Progenitor cell of endocrine pancreas (in vitro differentiated cells): Measurements from ENCODE around the gene NAPSA. TPM values are rescaled to one million over a fixed set of nuclear protein-coding genes. Genes with fewer than 3 reads are reported as not detected.

Experiments
- DNase-seq: peaks from one replicate; pipeline ENCODE4 v3.0.0; 2021; ENCODE audit warnings: low spot score; ENCODE audit not compliant: unreplicated experiment
- H3K27ac Mint-ChIP-seq: 2 replicates; pipeline ENCODE4 v1.8.0; 2021; ENCODE audit warnings: mild to moderate bottlenecking, moderate library complexity, mixed read lengths
- H3K27me3 Mint-ChIP-seq: 2 replicates; pipeline ENCODE4 v1.8.0; 2021; ENCODE audit warnings: mixed read lengths
- H3K36me3 Mint-ChIP-seq: 2 replicates; pipeline ENCODE4 v1.8.0; 2022; ENCODE audit warnings: mixed read lengths; ENCODE audit not compliant: insufficient read depth
- H3K4me1 Mint-ChIP-seq: 2 replicates; pipeline ENCODE4 v1.8.0; 2021; ENCODE audit warnings: low read depth, mixed read lengths
- H3K4me3 Mint-ChIP-seq: 2 replicates; pipeline ENCODE4 v1.8.0; 2021; ENCODE audit warnings: low read depth, mild to moderate bottlenecking, moderate library complexity, mixed read lengths
- H3K9me3 Mint-ChIP-seq: 2 replicates; pipeline ENCODE4 v1.8.0; 2021; ENCODE audit warnings: low read depth, mixed read lengths
- CTCF ChIP-seq: fragments of 200-600 bp; sonication (generic); IDR thresholded peaks from one replicate; pipeline ENCODE4 v1.5.0; 2021; ENCODE audit warnings: antibody characterized with exemption, mild to moderate bottlenecking; ENCODE audit not compliant: unreplicated experiment
- total RNA-seq: library from RNA; stranded (reverse); gene quantifications from 2 replicates; pipeline ENCODE4 v1.2.1, GENCODE V29; 2021

NAPSA gene
- total RNA-seq, 1 donor from 2014 or later, result 2.7 TPM

- no peaks in the 10 kb centered on the region for H3K9me3 Mint-ChIP-seq
- H3K4me1 Mint-ChIP-seq, result peaks cover 13% of the 10 kb centered on the region
- no peak for DNase-seq
- peaks cover 40% of the 10 kb centered on the region for H3K27me3 Mint-ChIP-seq
- no peak overlapping the region for H3K4me3 Mint-ChIP-seq
- peaks cover 1% of the 10 kb centered on the region for H3K36me3 Mint-ChIP-seq
- TF ChIP-seq CTCF, result no peak
- no peak overlapping the region for H3K27ac Mint-ChIP-seq
Observed at GRCh38 chr19:50318438-50318837, 47.0 kb downstream of the NAPSA start.

- H3K9me3 Mint-ChIP-seq, result no peaks in the 10 kb centered on the region
- DNase-seq, result no peak
Observed at GRCh38 chr19:50317115-50317514, 48.3 kb downstream of the NAPSA start.

DNA sequence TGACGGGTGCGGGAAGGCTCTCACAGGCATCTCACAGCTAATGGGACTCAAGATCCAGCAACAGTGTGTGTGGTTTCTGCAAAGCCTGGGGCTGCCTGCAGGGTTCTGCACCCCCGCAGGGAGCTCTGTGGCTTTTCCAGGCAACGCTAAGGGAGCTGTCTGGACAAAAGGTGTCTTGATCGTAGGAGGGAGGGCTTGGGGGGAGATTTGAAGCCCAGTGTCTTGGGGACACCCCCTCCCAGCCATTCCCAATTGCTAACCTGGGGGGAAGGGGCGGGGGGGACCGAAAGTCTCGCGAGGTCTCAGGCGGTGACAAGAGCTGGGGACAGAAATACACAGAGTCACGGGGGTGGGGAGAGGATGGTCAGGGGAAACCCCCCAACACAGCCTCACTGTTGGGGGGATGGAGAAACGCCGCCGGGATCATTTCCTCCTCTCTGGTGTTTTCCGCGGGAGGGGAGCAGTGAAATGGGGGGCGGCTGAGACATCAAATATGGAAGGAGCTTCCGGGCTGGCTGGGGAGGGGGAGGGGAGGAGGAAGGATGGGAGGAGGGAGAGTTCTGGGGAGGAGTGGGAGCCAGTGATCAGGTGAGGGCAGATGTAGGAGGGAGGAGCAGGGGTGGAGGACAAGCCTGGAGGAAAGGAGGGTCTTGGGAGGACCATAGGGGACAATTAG lies 49.5 kb downstream of the NAPSA start:
- peaks cover 17% of the 10 kb centered on the region for H3K4me1 Mint-ChIP-seq
- no peaks in the 10 kb centered on the region for H3K9me3 Mint-ChIP-seq
- DNase-seq, result no peak
- peak overlapping the region; percentile 64 for H3K4me3 Mint-ChIP-seq
- H3K27me3 Mint-ChIP-seq, result peaks cover 46% of the 10 kb centered on the region
- no peak for TF ChIP-seq CTCF
- peak overlapping the region; percentile 29 for H3K27ac Mint-ChIP-seq
- H3K36me3 Mint-ChIP-seq, result peaks cover 1% of the 10 kb centered on the region

More at GRCh38 chr19:50317115-50317514, 48.3 kb downstream of the NAPSA start:
- Mint-ChIP-seq H3K4me3 (no peak overlapping the region), H3K4me1 (peaks cover 17% of the 10 kb centered on the region), H3K36me3 (peaks cover 1% of the 10 kb centered on the region), H3K27me3 (peaks cover 47% of the 10 kb centered on the region), H3K27ac (no peak overlapping the region)
- TF ChIP-seq CTCF, result no peak

- no peak for DNase-seq
- Mint-ChIP-seq H3K36me3 (peaks cover 4% of the 10 kb centered on the region), H3K27ac (no peak overlapping the region), H3K4me3 (peak overlapping the region; percentile 62), H3K4me1 (peaks cover 17% of the 10 kb centered on the region), H3K9me3 (no peaks in the 10 kb centered on the region), H3K27me3 (peaks cover 46% of the 10 kb centered on the region)
- TF ChIP-seq CTCF, result no peak
Observed at GRCh38 chr19:50314724-50315708, 50.4 kb downstream of the NAPSA start.

DNA sequence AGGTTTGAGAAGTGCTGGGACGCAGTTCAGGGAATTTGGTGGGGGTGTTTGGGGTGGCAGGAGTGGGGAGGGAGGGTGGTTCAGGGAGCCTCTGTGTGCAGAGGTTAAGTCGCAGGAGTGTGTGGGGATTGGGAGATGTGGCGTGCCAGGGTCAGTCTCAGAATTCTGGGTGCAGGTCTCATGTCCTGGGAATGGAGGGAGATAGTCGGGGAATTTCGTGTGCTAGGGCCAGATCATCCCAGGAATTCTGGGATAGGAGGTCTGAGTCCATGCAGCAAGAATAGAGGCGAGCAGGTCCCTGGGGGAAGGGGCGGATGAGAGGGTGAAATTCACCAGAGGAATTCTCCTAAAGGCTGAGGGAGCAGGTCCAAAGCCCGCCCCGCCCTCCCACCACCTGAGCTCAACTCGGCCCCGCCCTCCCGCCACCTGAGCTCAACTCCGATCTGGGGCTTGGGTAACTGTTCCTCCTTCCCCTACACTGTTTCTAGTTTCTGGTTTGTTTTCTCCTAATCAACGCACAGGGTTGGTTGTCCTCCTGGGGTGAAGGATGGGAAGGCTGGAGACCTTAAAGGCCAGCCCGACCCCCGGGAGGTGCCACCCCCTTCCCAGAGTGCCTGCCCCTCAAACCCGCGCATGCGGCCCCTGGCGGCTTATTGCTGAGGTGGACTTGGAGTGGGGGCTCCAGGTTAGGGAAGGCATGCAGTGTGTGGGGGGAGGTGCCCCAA lies 51.5 kb downstream of the NAPSA start:
- Mint-ChIP-seq H3K27ac (peak overlapping the region; percentile 73), H3K4me3 (peak overlapping the region; percentile 79), H3K9me3 (no peaks in the 10 kb centered on the region), H3K4me1 (peaks cover 17% of the 10 kb centered on the region), H3K27me3 (peaks cover 42% of the 10 kb centered on the region), H3K36me3 (peaks cover 5% of the 10 kb centered on the region)
- DNase-seq, result no peak
- TF ChIP-seq CTCF, result peak; percentile 36
